ENCODE results near the gene DCTN4. TPM values are rescaled to one million over a fixed set of nuclear protein-coding genes. Genes with fewer than 3 reads are reported as not detected.
A peak's percentile ranks its signal among the peaks of the same experiment; 100 is the strongest.

The DCTN4 gene
- total and polyA plus RNA-seq, 7 donors: 17.5 to 56.0 (median 51.0) TPM

DNA sequence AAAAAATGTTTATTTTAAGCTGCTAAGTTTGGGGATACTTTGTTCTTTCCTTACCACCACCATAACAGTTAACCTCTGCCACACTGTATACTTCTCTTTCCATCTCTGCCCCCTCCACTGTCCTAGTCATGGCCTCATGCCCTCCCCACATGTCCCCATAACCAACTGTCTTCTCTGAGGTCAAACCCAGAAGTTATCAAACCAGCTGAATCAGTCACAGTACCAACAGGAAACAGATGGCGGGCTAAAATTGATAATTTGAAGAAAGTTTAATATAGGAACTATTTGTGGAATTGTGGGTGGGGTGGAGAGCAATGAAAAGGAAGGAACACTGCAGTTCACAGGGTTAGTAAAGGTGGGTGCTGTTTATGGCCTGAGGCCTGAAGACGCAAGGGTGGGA lies 5.7 kb upstream of the DCTN4 start:
- no peaks in the 10 kb centered on the region for H3K36me3 ChIP-seq
- H3K4me3 ChIP-seq: no peak overlapping the region
- intact Hi-C loops (cut with DNase I): no loop called here
- H3K27ac ChIP-seq: peak overlapping the region in 2 of 4 donors; percentile 59 to 67
- no peak for DNase-seq
- no peaks in the 10 kb centered on the region for H3K27me3 ChIP-seq
- 65 to 91% methylated on average over 2 of the region's 2 CpGs for WGBS, 2 donors
- TF ChIP-seq POLR2A (IDR thresholded peaks at IDR 0.05) (no peak), POLR2AphosphoS5 (IDR thresholded peaks at IDR 0.05) (peak in 1 of 4 donors; percentile 12), EP300 (IDR thresholded peaks at IDR 0.05) (peak in 1 of 4 donors; percentile 23)
- TF ChIP-seq, protein P1, sequence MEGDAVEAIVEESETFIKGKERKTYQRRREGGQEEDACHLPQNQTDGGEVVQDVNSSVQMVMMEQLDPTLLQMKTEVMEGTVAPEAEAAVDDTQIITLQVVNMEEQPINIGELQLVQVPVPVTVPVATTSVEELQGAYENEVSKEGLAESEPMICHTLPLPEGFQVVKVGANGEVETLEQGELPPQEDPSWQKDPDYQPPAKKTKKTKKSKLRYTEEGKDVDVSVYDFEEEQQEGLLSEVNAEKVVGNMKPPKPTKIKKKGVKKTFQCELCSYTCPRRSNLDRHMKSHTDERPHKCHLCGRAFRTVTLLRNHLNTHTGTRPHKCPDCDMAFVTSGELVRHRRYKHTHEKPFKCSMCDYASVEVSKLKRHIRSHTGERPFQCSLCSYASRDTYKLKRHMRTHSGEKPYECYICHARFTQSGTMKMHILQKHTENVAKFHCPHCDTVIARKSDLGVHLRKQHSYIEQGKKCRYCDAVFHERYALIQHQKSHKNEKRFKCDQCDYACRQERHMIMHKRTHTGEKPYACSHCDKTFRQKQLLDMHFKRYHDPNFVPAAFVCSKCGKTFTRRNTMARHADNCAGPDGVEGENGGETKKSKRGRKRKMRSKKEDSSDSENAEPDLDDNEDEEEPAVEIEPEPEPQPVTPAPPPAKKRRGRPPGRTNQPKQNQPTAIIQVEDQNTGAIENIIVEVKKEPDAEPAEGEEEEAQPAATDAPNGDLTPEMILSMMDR (IDR thresholded peaks at IDR 0.05): no peak
- H3K9me3 ChIP-seq: no peaks in the 10 kb centered on the region
- no peaks in the 10 kb centered on the region for H3K4me1 ChIP-seq

DNA sequence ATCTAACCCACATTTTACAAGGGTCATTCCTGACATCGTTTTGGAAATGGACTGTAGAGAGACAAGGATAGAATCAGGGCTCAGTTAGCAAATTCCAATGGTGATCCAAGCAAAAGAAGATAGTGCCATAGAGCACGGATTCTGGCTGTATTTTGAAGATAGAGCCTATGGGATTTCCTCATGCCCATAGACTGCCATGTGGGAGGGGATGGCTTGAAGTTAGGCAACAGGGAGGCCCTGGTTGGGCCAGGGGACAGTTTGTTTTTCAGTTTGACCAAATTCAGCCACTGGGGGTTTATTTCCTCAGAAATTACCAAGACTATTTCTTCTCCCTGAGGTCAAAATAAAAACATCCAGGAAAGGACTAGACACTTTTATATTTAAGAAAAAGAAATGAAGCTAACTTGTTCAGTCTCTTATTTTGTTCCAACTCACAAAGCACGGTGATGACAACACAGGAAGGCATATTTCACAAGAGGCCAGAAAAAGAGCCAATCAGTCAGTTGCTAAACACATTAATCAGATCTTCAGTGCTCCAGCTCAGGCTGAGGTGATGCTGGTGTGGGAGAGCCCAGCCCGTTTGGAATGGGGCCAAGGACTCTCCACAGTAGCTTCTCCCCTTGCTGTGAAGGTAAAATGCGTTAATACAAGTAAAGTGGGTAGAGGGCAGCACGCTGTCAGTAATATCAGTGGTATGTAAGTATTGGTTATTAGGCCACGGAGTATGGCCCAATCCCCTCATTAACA lies 4.4 kb upstream of the DCTN4 start:
- Histone ChIP-seq H3K36me3 (no peaks in the 10 kb centered on the region), H3K27ac (peak overlapping the region; percentile 59 to 67 (median 66)), H3K27me3 (no peaks in the 10 kb centered on the region), H3K4me3 (no peak overlapping the region), H3K4me1 (no peaks in the 10 kb centered on the region), H3K9me3 (no peaks in the 10 kb centered on the region)
- intact Hi-C loops (cut with DNase I): no loop called here
- TF ChIP-seq EP300 (IDR thresholded peaks at IDR 0.05) (peak in 1 of 4 donors; percentile 18), POLR2AphosphoS5 (IDR thresholded peaks at IDR 0.05) (peak; percentile 30 to 60 (median 50))
- TF ChIP-seq, protein P1 (IDR thresholded peaks at IDR 0.05): no peak
- 51 to 60% methylated on average over 7 of the region's 7 CpGs for WGBS, 2 donors
- peak; percentile 89 for DNase-seq

GRCh38 chr5:150762211-150762610 lies 3.4 kb upstream of the DCTN4 start:
- H3K4me3 ChIP-seq: no peak overlapping the region
- DNase-seq: no peak
- peak overlapping the region; percentile 59 to 67 (median 65) for H3K27ac ChIP-seq
- intact Hi-C loops (cut with DNase I): no loop called here
- no peaks in the 10 kb centered on the region for H3K9me3 ChIP-seq
- H3K36me3 ChIP-seq: no peaks in the 10 kb centered on the region
- peaks cover 0 to 10% (median 8%) of the 10 kb centered on the region in 4 donors for H3K4me1 ChIP-seq
- no peaks in the 10 kb centered on the region for H3K27me3 ChIP-seq
- TF ChIP-seq POLR2AphosphoS5 (IDR thresholded peaks at IDR 0.05) (no peak), EP300 (IDR thresholded peaks at IDR 0.05) (no peak), POLR2A (IDR thresholded peaks at IDR 0.05) (no peak)
- TF ChIP-seq, protein P1 (IDR thresholded peaks at IDR 0.05): no peak
- WGBS, 2 donors: 90 to 92% methylated on average over 5 of the region's 5 CpGs

- H3K9me3 ChIP-seq: no peaks in the 10 kb centered on the region
- H3K27me3 ChIP-seq: no peaks in the 10 kb centered on the region
- peak overlapping the region; percentile 93 to 95 (median 94) for H3K27ac ChIP-seq
- H3K4me1 ChIP-seq: peaks cover 0 to 22% (median 13%) of the 10 kb centered on the region in 4 donors
- peaks cover 0 to 19% (median 4%) of the 10 kb centered on the region in 4 donors for H3K36me3 ChIP-seq
- TF ChIP-seq POLR2A (IDR thresholded peaks at IDR 0.05): no peak
- no peak for TF ChIP-seq EP300 (IDR thresholded peaks at IDR 0.05)
- TF ChIP-seq, protein P1 (IDR thresholded peaks at IDR 0.05): no peak
- TF ChIP-seq POLR2AphosphoS5 (IDR thresholded peaks at IDR 0.05): no peak
- 64 to 68% methylated on average over 4 of the region's 4 CpGs for WGBS, 2 donors
- DNase-seq: no peak
- intact Hi-C loops (cut with DNase I): loop anchor here (2.0 kb wide), 1 partner anchor 58 kb away; the partner anchor contains the start of gene RBM22
- peak overlapping the region; percentile 57 to 69 (median 66) for H3K4me3 ChIP-seq
Measured at GRCh38 chr5:150759334-150759583, 442 bp upstream of the DCTN4 start.
